Activated naive CD4-positive, alpha-beta T cell treated with Interleukin-2 at 50 U/mL for 16 hours (primary cell): ENCODE data around the gene ADAMTS6.
"Not testable (repeated sequence)": the region's sequence is repeated elsewhere in the genome, so short reads cannot be mapped to it uniquely, and the experiment has no call there.

Experiments used
- DNase-seq: peaks from one replicate; pipeline ENCODE4 v3.0.0-alpha.2; 2020

ADAMTS6 gene

DNA sequence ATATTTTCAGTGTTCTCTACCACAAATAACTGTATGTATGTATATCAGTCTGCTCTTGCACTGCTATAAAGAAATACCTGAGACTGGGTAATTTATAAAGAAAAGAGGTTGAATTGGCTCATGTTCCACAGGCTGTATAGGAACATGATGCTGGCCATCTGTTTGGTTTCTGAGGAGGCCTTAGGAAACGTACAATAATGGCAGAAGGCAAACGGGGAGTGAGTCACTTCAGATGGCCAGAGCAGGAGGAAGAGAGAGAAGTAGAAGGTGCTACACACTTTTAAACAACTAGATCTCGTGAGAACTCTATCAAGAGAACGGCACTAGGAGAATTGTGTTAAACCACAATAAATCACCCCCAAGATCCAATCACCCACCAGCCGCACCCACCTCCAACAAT, 121.7 kb downstream of the ADAMTS6 start:
- DNase-seq, result no peak

DNA sequence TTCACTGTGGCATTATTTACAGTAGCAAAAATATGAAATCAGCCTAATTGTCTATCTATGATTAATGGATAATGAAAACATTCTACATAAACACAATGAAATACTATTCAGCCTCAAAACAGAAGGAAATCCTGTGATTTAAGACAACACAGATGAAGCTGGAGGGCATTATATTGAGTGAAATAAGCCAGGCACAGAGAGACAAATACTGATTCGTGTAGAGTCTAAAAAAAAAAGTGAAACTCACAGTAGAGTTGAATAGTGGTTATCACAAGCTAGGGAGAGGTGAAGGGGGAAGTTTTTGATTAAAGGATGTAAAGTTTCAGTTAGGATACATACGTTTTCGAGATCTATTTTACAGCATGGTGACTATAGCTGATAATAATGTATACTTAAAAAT, 122.2 kb downstream of the ADAMTS6 start:
- DNase-seq, result no peak

DNA sequence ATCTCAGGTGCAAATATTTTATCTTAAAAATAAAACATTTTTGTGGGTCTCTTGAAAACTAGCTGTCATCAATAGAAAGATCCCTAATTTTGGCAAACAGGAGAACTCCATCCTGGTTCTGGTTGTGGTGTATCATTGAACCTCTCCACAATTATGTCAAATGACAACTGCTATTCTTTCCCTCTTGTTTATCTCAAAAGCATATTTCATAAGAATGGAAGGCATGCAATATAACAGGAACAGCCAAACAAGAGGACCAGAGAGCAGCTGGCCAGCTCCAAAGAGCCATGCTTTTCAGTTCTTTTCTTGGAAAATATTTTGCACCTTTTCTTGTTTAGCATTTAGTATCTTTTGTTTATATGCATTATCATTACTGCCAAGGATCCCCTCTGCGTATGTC, 125.4 kb downstream of the ADAMTS6 start:
- DNase-seq, result no peak

DNA sequence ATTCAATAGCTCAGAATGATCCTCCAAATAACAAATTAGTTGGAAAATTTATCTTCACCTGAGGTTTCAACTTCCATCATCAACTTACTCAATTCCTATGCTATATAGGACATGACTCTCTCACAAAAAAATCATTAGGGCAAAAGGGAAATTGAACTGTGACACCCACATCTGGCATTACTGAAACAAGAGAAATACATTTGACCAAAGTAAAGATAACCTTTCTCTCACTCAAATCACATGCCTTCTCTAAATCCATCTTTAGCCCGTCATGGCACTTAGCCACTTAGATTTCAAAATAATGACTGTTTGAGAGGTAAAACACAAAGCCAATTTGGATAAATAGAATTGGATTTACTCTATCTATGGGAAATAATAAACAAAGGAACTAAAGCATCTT, 126.4 kb downstream of the ADAMTS6 start:
- DNase-seq, result no peak

DNA sequence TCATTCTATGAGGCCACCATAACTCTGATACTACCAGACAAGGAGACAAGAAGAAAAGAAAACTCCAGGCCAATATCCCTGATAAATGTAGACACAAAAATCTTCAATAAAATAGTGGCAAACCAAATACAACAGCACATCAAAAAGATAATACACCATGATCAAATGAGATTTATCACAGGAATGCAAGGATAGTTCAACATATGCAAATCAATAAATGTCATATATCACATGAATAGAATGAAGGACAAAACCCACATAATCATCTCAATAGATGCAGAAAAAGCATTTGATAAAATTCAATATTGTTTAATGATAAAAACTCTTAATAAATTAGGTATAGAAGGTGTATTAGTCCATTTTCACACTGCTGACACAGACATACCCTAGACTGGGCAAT, 139.9 kb downstream of the ADAMTS6 start:
- DNase-seq, result no peak

DNA sequence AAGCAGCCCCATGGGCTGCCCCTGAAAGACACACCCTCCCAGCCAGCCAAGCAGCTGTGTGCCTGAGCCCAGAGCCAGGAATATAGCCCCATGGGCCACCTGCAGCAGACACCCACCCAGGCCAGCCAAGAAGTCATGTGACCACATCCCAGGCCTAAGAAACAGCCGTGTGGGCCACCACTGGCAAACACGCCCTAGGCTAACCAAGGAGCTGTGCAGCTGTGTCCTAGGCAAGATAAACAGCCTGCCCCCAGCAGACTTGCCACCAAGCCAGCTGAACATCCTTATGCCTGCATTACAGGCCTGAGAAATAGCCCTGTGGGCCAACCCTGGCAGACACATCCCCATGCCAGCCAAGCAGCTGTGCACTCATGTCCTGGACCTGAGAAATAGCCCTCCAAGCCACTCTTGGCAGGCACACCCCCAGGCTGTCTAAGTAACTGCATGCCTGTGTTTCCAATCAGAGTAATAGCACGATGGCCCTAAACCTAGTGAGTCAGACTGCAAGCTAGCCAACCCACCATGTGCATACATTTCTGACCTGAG, 143.0 kb downstream of the ADAMTS6 start:
- no peak for DNase-seq

DNA sequence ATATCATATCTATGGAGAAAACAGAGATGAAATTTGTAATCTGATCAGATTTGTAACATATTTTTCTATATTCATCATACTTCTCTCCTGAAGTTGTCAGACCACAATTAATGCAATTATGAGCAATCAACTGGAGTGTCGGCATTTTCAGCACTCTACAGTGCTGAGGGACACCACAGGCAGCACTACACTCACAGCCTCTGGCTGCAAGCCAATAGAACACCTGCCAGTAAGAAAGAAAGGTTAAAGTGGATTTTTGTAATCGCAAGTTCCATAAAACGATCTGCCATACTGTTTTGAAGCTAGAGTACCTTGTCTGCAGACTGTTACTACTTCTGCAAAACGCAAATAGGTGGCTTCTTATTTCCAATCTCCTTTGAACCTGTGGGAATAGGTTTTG, 147.6 kb downstream of the ADAMTS6 start:
- no peak for DNase-seq

DNA sequence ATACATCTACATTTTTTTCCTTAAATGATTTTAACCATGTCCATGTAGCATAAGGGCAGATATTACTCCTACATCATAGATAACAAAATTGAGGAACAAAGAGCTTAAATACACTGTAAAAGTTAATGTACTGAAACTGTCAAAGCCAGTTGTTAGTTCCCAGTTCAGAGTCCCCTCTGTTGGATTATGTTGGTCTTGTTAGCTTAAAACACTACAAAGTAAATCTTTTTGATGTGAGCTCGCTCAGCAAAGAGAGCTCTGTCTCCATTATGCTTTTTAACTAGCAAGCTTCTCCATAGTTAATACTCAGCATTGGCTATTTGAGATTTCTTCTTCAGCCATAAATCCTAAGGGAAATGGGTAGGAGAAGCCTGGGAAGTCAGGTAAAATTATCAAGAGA, 149.1 kb downstream of the ADAMTS6 start:
- no peak for DNase-seq

DNA sequence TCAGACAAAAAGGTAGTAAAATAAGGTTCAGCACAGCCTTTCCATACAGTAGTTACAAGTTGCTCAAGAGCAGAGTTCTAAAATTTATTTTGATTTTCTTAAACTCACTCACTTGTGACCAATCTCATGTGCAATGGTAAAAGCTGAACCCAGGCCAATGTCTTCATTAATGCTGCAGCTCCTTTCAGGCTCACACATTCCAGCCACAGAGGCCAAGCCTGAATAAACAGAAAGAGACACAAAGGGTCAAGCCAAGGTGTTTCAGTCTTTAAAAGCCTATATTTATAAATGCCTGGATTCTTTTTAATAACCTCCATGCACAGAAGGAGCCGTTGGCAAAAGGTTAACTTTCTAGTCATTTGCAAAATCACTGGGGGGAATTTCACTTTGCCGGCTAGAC, 152.5 kb downstream of the ADAMTS6 start:
- no peak for DNase-seq

DNA sequence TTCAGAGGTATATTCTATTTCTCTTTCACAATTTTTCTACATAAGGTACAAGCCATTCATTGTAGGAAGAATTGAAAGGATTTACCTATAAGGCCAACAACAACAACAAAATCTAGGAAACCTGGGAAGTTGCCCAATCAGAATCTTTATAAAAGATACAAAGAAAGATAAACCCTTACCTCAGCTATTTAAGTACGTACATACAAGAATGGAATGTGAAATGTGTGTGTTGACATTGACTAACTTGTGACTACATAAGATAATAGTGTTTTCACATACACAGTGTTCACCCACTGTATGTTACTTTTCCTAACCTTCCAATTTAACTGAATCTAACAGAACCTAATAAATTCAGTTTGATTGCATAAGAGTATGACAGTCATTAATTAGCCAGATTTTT, 154.1 kb downstream of the ADAMTS6 start:
- no peak for DNase-seq

DNA sequence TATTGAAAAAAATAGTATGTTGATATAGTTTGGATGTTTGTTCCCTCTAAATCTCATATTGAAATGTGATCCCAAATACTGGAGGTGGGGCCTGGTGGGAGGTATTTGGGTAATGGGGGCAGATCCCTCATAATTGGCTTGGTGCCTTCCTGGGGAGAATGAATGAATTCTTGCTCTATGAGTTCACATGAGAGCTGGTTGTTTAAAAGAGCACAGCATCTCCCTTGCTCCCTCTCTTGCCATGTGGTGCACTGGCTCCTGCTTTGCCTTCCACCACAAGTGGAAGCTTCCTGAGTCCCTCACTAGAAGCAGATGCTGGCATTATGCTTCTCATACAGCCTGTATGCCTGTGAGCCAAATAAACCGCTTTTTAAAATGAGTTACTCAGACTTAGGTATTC, 154.8 kb downstream of the ADAMTS6 start:
- DNase-seq, result no peak

DNA sequence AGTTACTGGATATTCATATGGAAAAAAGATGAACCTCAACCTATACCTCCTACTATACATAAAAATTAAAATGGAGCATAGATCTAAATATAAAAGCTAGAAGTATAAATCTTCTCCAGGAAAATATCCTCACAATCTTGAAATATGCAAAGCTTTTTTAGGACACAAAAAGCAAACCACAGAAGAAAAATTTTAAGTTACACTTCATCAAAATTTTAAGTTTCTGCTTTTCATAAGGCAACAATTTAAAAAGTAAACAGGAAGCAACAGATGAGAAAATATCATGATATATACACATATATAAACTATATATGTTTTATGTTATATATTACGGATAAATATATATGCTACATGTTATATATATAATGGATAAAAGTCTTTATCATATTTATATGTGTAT, 157.5 kb downstream of the ADAMTS6 start:
- DNase-seq, result no peak

DNA sequence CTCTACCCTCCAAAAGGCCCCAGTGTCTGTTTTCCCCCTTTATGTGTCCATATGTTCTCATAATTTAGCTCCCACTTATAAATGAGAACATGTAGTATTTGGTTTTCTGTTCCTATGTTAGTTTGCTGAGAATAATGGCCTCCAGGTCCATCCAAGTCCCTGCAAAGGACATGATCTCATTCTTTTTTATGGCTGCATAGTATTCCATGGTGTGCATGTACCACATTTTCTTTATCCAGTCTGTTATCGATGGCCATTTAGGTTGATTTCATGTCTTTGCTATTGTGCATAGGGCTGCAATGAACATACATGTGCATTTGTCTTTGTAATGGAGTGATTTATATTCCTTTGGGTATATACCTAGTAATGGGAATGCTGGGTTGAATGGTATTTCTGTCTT, 161.0 kb downstream of the ADAMTS6 start:
- not testable (repeated sequence) for DNase-seq

DNA sequence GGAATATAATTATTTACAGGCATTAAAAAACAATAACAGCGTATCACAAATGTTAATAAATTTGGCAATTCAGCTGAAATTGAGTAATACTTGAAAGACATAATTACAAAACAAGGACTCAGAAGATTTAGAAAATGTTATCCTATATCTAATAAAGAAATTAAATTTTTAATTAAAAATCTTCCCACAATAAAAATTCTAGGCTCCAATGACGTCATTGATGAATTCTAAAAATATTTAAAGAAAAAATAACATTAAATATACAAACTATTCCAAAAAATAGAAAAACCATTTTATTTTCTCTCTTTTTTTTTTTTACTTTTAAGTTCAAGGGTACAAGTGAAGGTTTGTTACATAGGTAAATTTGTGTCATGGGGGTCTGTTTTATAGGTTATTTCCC, 161.5 kb downstream of the ADAMTS6 start:
- no peak for DNase-seq

DNA sequence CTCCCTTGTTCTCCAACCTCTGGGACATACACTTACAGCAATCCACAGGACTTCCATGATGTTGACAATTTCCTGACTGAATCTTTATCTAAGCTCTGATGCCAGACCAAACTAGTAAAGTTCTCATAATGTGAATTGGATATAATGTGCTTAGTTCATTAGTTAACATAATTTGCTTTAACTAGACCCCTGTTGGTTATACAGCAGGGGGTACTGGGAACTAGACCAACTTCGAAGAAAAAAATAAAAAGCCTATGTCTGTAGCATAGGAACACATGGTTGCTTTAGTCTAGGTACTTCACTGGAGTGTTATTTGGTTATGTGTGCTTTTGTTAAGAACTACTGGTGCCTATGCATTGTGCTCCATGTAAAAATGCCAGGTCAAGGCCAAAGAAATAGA, 173.8 kb downstream of the ADAMTS6 start:
- DNase-seq, result no peak

DNA sequence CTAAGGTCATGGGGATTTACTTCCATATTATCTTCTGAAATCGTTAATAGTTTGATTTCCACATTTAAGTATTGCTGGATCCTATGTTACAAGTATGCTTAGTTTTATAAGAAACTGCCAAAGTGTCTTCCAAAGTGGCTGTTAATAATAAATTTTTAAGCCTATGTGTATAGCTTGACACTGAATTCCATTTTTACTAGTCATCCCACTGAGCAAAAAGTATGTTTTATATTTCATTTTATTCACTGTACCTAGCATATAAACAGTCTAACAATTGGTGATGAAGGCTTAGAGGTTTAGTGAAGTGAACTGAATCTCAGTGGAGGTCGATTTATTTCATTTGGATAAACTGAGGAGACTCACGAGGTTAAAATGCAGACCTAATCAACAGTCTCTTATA, 174.6 kb downstream of the ADAMTS6 start:
- DNase-seq, result no peak

DNA sequence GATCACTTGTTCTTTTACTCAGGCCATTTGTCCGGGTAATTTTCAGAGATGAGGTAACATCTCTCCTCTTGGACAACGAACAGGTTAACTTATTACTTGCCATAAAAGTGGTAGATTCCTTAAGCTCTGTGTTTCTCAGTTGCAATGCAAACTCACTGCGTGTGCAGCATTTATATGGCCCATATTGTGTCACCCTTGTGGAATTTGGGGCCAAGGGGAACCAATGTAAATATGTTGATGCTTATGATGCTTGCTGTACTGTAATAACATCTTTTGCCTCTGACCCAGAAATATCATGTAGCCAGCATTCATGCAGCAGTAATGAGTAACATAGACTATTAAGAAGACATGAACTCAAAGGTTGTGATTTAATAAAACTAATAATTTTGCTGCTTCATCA, 175.8 kb downstream of the ADAMTS6 start:
- no peak for DNase-seq

DNA sequence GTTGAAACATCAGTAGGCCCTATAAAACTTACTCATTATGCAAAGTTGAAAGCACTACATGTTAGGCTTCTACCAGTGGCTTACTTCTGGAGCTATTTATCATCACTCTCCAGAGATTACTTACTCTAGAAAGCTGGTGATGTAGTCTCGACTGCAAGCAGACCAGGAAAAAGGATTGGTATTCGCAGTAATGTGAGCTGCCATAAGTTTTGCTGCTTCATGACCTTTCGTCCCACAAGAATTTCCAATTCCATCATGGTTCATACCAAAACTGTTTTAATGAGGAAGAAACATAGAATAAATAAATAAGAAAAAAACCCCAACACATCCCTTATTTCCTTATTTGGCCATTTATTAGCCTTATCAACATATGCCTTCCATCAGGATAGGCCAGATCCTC, 181.9 kb downstream of the ADAMTS6 start:
- no peak for DNase-seq

DNA sequence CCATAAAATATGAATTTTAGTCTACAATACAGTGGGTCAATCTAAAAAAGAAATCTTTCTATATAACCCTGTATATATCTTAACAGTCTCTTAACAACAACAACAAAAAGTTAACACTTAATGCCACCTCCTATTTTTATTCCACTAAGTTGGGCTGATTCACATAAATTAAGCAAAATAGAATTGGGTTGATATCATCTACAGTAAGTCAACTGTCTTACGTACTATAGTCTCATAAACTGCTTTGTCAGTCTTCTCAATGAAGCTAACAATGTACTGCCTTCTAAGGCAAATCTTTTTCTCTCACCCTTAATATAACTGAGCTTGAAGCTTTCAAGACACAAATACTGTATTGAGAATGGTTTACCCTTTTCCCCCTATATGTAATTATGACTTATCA, 185.7 kb downstream of the ADAMTS6 start:
- no peak for DNase-seq

DNA sequence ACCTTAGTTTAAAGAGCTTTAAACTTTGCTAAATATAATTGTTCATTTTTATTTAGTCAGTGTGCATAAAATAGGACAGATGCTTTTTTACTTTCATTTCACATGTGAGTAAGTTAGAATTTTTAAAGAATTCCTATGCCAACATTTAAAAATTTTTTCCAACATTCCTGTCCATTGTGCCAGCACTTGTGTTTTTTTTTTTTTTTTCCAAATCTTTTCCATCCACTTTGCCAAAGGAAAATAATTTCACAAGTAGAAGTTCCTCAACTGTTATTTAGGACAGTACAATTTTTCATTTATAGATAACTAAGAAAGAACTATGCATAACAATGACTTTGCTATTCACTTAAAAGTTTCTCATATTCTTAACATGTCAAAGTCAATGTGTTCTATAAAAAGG, 189.5 kb downstream of the ADAMTS6 start:
- DNase-seq, result no peak

DNA sequence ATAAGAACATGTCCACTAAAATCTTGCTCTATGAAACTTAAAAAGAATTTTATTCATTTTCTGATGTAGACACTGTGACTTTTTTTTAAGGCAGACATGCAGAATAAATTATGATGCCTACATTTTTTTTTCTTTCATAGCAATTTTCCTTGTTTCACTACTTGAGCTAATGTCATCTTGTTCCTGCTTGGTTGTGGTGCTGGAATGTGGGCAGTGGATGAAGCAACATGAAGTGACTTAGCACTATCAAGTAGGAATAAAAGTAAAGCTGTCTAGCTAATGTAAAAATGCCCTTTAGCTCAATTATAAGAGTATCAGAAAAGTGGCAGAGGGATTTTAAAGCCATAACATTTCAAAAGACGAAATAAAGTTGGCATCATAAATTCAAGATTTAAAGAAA, 191.0 kb downstream of the ADAMTS6 start:
- DNase-seq, result no peak

DNA sequence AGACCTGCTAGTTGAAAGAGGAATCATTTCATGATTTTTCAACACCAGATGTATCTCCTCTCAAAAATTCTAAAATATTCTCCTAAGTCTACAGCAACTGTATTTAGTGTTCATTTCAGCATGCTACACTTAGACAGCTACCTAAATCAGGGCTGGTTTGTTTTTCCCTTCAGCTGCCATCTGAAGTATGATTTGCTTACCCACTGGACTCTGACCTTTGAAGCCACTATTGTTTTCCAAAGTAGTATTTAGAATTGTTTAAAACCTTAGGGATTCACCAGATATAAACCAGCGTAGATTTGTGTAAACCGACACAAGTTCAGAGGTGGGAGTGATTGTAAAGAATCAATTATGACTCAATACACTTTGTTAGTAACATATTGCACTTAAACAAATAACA, 193.1 kb downstream of the ADAMTS6 start:
- DNase-seq, result no peak

DNA sequence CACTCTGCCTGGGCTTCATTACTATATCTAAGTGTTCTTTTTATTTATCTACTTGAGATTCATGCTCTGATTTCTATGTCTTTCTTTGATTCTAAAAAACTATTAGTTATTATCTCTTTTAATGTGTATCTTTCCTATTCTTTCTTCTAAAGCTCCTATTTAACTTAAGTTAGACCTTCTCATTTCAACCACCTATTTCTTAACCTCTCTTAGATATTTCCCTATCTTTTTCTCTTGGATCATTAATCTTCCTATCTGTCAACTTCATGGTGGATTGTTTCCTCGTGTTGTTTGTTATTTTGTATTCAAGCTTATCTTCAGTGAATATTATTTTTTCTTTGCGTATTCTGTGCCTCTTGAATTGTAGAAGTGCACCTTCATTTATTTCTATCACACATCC, 202.1 kb downstream of the ADAMTS6 start:
- no peak for DNase-seq

DNA sequence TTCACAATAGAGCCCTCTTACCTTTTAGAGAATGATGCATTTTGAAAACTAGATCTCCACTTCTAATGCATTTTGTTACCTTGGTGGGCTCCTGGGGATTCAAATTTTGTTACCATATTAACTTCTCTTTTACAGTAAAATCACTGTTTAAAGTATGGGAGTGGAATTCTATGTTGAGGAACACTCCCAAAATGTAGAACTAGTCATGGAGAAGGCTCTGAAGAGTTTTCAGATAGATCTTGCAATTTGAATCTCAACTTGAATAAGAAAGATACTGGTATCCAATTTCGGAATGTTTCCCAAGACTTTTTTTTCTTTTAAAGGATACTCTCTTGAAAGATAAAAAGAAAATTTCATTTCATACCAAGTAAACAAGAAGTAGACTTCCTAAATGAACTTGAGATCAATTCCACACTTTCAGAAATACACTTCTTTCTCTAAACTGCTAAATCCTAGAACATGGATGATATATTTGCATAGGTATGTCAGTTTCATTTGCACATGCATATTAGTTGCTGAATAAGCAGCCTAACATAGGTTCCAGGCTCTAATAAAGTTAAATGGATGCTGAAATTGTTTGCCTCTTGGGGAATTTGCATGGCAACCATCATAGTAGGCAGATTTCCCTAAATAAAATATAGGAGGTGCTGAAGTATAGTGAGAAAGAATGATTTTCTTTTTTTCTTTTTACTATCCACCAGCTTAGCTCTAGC, 205.4 kb downstream of the ADAMTS6 start:
- no peak for DNase-seq

DNA sequence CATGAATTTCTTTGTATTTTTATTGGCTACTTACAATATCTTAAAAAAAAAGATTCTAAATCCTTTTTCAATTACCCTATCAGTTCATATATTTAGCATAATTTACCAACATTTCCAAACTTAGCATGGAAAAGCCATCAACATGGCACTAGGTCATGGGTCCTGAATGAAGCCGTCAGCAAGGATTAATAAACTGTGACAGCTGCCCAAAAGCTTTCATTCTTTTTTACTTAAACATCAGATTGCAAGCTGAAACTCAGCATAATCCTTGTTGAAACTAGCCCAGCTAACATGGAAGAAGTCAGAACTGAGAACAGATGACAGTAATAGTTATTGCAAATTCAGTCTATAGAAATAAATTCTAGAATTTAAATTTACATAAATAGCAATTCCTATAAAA, 209.8 kb downstream of the ADAMTS6 start:
- DNase-seq, result no peak
